Esophagus squamous epithelium (tissue), 5 donors: ENCODE results near the gene TSPAN9. TPM values are rescaled to one million over a fixed set of nuclear protein-coding genes. Genes with fewer than 3 reads are reported as not detected.

Source experiments
- DNase-seq: peaks from one replicate; lab custom pipeline; 2025; lab: John Stamatoyannopoulos, UW
- H3K27ac ChIP-seq, 4 donors: fragments of 200-600 bp; sonication (generic); one replicate each; pipeline ENCODE4 v1.5.1; 2016 to 2019; ENCODE audit warnings: mild to moderate bottlenecking in 1 of 4
- H3K27me3 ChIP-seq, 4 donors: fragments of 200-600 bp; sonication (generic); 1 replicate in 3 of 4; 2 replicates in 1 of 4; pipeline versions ENCODE4 v1.5.1 to v1.6.0; 2017 to 2021; ENCODE audit warnings: antibody characterized with exemption in 1 of 4
- H3K36me3 ChIP-seq, 3 donors: fragments of 200-600 bp; sonication (generic); one replicate each; pipeline ENCODE4 v1.5.1; 2016 to 2019
- H3K4me1 ChIP-seq, 3 donors: fragments of 200-600 bp; sonication (generic); one replicate each; pipeline ENCODE4 v1.5.1; 2017 to 2019
- H3K4me3 ChIP-seq, 4 donors: fragments of 200-600 bp; sonication (generic); 1 replicate in 3 of 4; 2 replicates in 1 of 4; pipeline ENCODE4 v1.5.1; 2016 to 2019; ENCODE audit warnings: mild to moderate bottlenecking in 2 of 4, moderate library complexity in 1 of 4
- H3K9me3 ChIP-seq, 3 donors: fragments of 200-600 bp; sonication (generic); one replicate each; pipeline ENCODE4 v1.5.1; 2016 to 2019
- POLR2A ChIP-seq, 4 donors: fragments of 450-650 bp; IDR thresholded peaks; one replicate each; pipeline ENCODE4 v1.6.1; 2017; ENCODE audit warnings: antibody characterized with exemption in 4 of 4, mild to moderate bottlenecking in 4 of 4, moderate library complexity in 3 of 4
- WGBS, 2 donors: methylation state at CpG; one replicate each; pipeline ENCODE4 v1.1.5; 2018; 5-methylcytosine and 5-hydroxymethylcytosine counted together
- intact Hi-C: fragments of 100-400 bp; cut with DNase I; formaldehyde crosslinking; loops from one replicate; pipeline ENCODE4 v1.15.0; 2022
- total RNA-seq, 4 donors: library from RNA; depleted of rRNA; stranded (reverse); fragments of >200 nt; gene quantifications; one replicate each; pipeline ENCODE4 v1.1.0, GENCODE V29; 2016
- TF ChIP-seq, protein P1 (sequence below), 6 experiments: fragments of 450-650 bp in 4 of 6; fragments of 200-600 bp in 2 of 6; sonication (generic) in 2 of 6; IDR thresholded peaks; one replicate each; pipeline ENCODE4 v1.5.1; 2016 to 2019; ENCODE audit warnings: antibody characterized with exemption in 6 of 6, mild to moderate bottlenecking in 4 of 6, moderate library complexity in 4 of 6
- donor health status: DM: yes; HTN: yes; CAD: no.

TSPAN9 gene
- total RNA-seq, 4 donors from 2014 or later, result 10.6 to 23.7 (median 17.6) TPM

DNA sequence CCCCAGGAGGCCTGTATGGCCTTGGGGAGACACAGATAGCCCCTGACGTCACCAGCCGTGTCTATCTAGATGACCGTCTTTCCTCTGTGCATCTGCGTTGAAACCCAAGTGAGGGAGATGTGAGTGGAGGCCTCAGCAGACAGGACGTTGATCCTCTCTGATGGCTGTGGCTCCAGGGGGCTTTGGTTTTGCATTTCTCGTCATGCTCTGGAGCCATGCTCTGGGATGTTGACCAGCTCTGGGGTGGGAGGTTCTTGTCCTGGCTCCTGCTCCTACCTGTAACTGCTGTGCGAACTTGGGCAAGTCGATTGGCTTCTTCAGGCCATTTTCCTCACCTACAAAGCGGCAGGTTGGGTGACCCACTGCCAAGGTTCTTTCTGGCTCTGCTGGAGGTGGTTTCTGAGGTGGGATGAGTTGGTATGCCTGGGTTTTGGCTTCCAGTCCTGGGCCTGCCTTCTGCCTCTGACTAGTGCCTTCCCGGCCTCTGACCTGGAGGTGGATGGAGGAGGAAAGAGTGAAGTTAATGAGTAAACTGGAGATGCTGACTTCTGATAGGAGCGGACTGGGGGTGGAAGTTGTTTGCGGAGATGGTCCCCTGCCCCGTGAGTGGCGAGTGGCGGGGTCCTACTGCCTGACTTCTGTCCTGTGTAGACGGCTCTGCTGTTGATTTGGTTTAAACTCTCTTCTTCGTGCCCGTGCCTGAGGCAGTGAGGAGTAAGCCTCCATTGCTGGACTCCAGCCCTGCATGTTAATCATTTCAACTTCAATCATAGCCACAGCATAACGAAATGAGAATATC lies 8.4 kb downstream of the TSPAN9 start:
- WGBS, 2 donors, result 49 to 63% methylated on average over 8 to 15 of the region's 19 CpGs
- Histone ChIP-seq H3K4me3 (no peak overlapping the region), H3K9me3 (no peaks in the 10 kb centered on the region), H3K27me3 (no peaks in the 10 kb centered on the region), H3K27ac (peak overlapping the region in 3 of 4 donors; percentile 11 to 17 (median 15)), H3K4me1 (peaks cover 6 to 76% (median 26%) of the 10 kb centered on the region in 3 donors), H3K36me3 (peaks cover 0 to 27% (median 0%) of the 10 kb centered on the region in 3 donors)
- intact Hi-C loops, result no loop called here
- DNase-seq, result no peak
- TF ChIP-seq, protein P1, sequence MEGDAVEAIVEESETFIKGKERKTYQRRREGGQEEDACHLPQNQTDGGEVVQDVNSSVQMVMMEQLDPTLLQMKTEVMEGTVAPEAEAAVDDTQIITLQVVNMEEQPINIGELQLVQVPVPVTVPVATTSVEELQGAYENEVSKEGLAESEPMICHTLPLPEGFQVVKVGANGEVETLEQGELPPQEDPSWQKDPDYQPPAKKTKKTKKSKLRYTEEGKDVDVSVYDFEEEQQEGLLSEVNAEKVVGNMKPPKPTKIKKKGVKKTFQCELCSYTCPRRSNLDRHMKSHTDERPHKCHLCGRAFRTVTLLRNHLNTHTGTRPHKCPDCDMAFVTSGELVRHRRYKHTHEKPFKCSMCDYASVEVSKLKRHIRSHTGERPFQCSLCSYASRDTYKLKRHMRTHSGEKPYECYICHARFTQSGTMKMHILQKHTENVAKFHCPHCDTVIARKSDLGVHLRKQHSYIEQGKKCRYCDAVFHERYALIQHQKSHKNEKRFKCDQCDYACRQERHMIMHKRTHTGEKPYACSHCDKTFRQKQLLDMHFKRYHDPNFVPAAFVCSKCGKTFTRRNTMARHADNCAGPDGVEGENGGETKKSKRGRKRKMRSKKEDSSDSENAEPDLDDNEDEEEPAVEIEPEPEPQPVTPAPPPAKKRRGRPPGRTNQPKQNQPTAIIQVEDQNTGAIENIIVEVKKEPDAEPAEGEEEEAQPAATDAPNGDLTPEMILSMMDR (IDR thresholded peaks at IDR 0.05), result no peak
- no peak for TF ChIP-seq POLR2A (IDR thresholded peaks at IDR 0.05)

DNA sequence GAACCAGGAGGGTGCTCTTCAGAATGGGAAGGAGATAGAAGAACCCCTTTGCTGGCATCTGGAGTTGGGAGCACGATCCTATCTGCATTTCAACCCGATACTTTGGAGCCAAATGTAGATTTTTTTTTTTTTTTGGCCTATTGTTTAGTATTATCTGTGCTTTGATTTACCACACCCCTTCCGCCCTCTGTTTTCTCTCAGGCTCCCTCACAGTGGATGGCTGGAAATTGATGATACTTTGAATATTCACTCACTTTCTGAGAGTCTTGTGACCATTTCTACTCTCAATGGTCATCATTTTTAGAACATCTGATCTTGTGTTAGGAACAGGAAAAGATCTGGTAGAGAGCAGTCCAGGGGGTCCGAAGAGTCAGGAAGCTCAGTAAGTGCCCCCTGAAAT lies 9.0 kb downstream of the TSPAN9 start:
- intact Hi-C loops, result no loop called here
- H3K27ac ChIP-seq, result peak overlapping the region in 2 of 4 donors; percentile 11 to 15
- H3K9me3 ChIP-seq, result no peaks in the 10 kb centered on the region
- no peak for DNase-seq
- H3K4me3 ChIP-seq, result no peak overlapping the region
- 37 to 48% methylated on average over 4 of the region's 4 CpGs for WGBS, 2 donors
- H3K4me1 ChIP-seq, result peaks cover 6 to 75% (median 21%) of the 10 kb centered on the region in 3 donors
- no peaks in the 10 kb centered on the region for H3K27me3 ChIP-seq
- H3K36me3 ChIP-seq, result peaks cover 0 to 34% (median 0%) of the 10 kb centered on the region in 3 donors
- TF ChIP-seq, protein P1 (IDR thresholded peaks at IDR 0.05), result no peak

DNA sequence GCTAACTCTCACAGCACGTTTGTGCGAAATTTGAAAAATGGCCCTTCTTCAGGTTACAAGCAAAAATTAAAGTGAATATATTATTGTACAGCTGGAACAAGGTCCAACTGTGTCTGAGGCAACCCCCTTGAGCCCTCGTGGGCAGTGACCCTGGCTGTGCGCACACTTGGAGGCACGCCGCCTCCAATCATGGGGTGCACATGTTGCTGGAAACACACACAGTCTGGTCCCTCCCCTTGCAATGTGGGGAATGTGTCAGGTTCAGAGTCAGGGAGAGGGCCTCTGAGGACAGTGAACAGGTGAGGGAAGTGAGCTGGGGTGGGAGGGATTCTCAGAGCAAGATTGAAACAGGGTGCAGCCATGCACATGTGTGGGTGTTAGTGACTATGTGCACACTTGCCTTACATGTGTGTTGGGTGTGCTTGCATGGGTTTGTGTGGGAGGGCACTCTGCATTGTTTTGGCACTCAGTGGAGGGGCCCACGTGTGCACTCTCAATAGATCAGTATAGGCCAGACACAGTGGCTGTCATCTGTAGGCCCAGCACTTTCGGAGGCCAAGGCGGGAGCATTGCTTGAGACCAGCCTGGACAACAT lies 9.6 kb downstream of the TSPAN9 start:
- H3K4me1 ChIP-seq, result peaks cover 6 to 78% (median 18%) of the 10 kb centered on the region in 3 donors
- TF ChIP-seq POLR2A (IDR thresholded peaks at IDR 0.05), result no peak
- TF ChIP-seq, protein P1 (IDR thresholded peaks at IDR 0.05), result no peak
- H3K36me3 ChIP-seq, result peaks cover 0 to 34% (median 0%) of the 10 kb centered on the region in 3 donors
- no peaks in the 10 kb centered on the region for H3K27me3 ChIP-seq
- H3K9me3 ChIP-seq, result no peaks in the 10 kb centered on the region
- WGBS, 2 donors, result 87 to 91% methylated on average over 7 to 8 of the region's 9 CpGs
- no peak overlapping the region for H3K4me3 ChIP-seq
- H3K27ac ChIP-seq, result no peak overlapping the region
- no peak for DNase-seq
- intact Hi-C loops, result no loop called here

DNA sequence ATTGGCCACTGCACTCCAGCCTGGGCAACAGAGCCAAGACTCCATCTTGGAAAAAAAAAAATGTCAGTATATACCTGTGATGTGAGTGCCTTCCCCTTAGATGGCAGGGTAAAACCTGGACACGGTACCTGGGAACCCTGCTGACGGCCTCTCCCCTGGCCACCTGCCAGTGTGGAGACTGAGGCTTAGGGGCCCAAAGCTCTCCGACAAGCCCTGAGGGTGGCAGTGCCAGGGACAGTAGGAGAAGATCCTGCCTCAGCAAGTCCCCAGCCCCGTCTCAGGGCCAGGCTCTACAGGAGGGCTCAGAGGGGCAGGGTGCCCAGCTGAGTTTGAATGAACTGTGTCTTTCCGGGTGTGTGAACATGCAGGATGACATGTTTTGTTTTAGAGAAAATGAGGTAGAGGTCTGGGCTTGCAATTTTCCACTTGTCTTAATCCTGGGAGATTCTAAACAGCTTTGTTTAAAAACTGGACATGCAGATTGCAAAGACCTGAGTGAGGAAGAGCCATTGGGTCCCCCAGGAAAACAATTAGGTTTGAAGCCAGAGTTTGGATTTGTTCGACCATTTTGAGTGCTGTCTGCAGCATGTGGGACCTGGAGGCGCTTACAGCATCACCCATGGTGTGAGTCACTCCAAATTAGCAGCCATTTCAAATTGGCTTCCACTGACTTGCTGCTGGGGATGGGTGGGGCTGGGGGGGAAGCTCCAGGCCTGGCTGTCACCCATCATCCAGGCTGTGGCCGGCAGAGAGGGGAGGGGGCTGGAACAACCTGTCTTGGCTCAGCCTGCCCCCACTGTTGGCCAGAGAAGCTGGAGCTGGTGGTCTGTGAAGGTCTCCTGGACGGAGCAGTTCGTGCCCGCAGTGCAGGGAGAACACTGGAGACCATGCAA lies 10.8 kb downstream of the TSPAN9 start:
- intact Hi-C loops, result no loop called here
- peaks cover 6 to 77% (median 18%) of the 10 kb centered on the region in 3 donors for H3K4me1 ChIP-seq
- WGBS, 2 donors, result 44 to 59% methylated on average over 6 to 11 of the region's 11 CpGs
- H3K36me3 ChIP-seq, result peaks cover 0 to 34% (median 0%) of the 10 kb centered on the region in 3 donors
- no peak for DNase-seq
- H3K27me3 ChIP-seq, result no peaks in the 10 kb centered on the region
- H3K9me3 ChIP-seq, result no peaks in the 10 kb centered on the region
- H3K27ac ChIP-seq, result peak overlapping the region in 3 of 4 donors; percentile 12 to 48 (median 36)
- TF ChIP-seq, protein P1 (IDR thresholded peaks at IDR 0.05), result no peak
- TF ChIP-seq POLR2A (IDR thresholded peaks at IDR 0.05), result no peak
- H3K4me3 ChIP-seq, result no peak overlapping the region
